ENCODE data around the gene NANOS3. TPM values are rescaled to one million over a fixed set of nuclear protein-coding genes. Genes with fewer than 3 reads are reported as not detected.
"Not testable (repeated sequence)": the region's sequence is repeated elsewhere in the genome, so short reads cannot be mapped to it uniquely, and the experiment has no call there.

NANOS3 gene
- total and polyA plus RNA-seq, 4 donors = 0.81 to 1.5 (median 0.82) TPM; not detected in 1

- no peak overlapping the region for H3K4me3 ChIP-seq
- ATAC-seq (ENCODE audit: insufficient read depth, low FRiP score) = peak; percentile 59
Measured at GRCh38 chr19:13920940-13921747, 44.2 kb downstream of the NANOS3 start.

GRCh38 chr19:13922118-13922517 is 45.2 kb downstream of the NANOS3 start:
- not testable (repeated sequence) for DNase-seq; H3K9me3 ChIP-seq (ENCODE audit: control insufficient read depth in 4 of 4, insufficient read depth in 3 of 4, low read length in 3 of 4); ATAC-seq (ENCODE audit: insufficient read depth, low FRiP score); H3K27me3 ChIP-seq (ENCODE audit: control insufficient read depth in 3 of 3, insufficient read depth in 3 of 3, low read length in 2 of 3); H3K4me1 ChIP-seq (ENCODE audit: control insufficient read depth in 5 of 5, insufficient read depth in 5 of 5, low read length in 5 of 5); H3K4me3 ChIP-seq; H3K9ac ChIP-seq (ENCODE audit: insufficient read depth in 1 of 2, low read length in 2 of 2); H3K27ac ChIP-seq (ENCODE audit: low read depth in 1 of 2, low read length in 1 of 2)
- WGBS, 2 donors = 97 to 98% methylated on average over 6 of the region's 6 CpGs
- peaks cover 4 to 49% (median 16%) of the 10 kb centered on the region in 4 donors for H3K36me3 ChIP-seq (ENCODE audit: control insufficient read depth in 4 of 4, insufficient read depth in 4 of 4, low read length in 4 of 4)

More at GRCh38 chr19:13920940-13921747, 44.2 kb downstream of the NANOS3 start:
- no peak for TF ChIP-seq CTCF (IDR thresholded peaks at IDR 0.05; ENCODE audit: control extremely low read depth, extremely low read depth)
- Histone ChIP-seq H3K9me3 (ENCODE audit: control insufficient read depth in 4 of 4, insufficient read depth in 3 of 4, low read length in 3 of 4) (peaks cover 0 to 6% (median 0%) of the 10 kb centered on the region in 4 donors), H3K9ac (ENCODE audit: insufficient read depth in 1 of 2, low read length in 2 of 2) (no peak overlapping the region), H3K4me1 (ENCODE audit: control insufficient read depth in 5 of 5, insufficient read depth in 5 of 5, low read length in 5 of 5) (no peaks in the 10 kb centered on the region), H3K27me3 (ENCODE audit: control insufficient read depth in 3 of 3, insufficient read depth in 3 of 3, low read length in 2 of 3) (no peaks in the 10 kb centered on the region), H3K36me3 (ENCODE audit: control insufficient read depth in 4 of 4, insufficient read depth in 4 of 4, low read length in 4 of 4) (peaks cover 4 to 45% (median 16%) of the 10 kb centered on the region in 4 donors), H3K27ac (ENCODE audit: low read depth in 1 of 2, low read length in 1 of 2) (no peak overlapping the region)
- 96 to 97% methylated on average over 2 of the region's 2 CpGs for WGBS, 2 donors
- peak in 2 of 3 donors; percentile 26 to 37 for DNase-seq

GRCh38 chr19:13923194-13923987 is 46.5 kb downstream of the NANOS3 start:
- no peak for TF ChIP-seq CTCF (IDR thresholded peaks at IDR 0.05; ENCODE audit: control extremely low read depth, extremely low read depth)
- H3K36me3 ChIP-seq (ENCODE audit: control insufficient read depth in 4 of 4, insufficient read depth in 4 of 4, low read length in 4 of 4) = peaks cover 4 to 50% (median 17%) of the 10 kb centered on the region in 4 donors
- no peak for ATAC-seq (ENCODE audit: insufficient read depth, low FRiP score)
- peaks cover 0 to 10% (median 0%) of the 10 kb centered on the region in 5 donors for H3K4me1 ChIP-seq (ENCODE audit: control insufficient read depth in 5 of 5, insufficient read depth in 5 of 5, low read length in 5 of 5)
- no peak overlapping the region for H3K27ac ChIP-seq (ENCODE audit: low read depth in 1 of 2, low read length in 1 of 2)
- no peak overlapping the region for H3K9ac ChIP-seq (ENCODE audit: insufficient read depth in 1 of 2, low read length in 2 of 2)
- H3K9me3 ChIP-seq (ENCODE audit: control insufficient read depth in 4 of 4, insufficient read depth in 3 of 4, low read length in 3 of 4) = peaks cover 0 to 6% (median 0%) of the 10 kb centered on the region in 4 donors
- no peak overlapping the region for H3K4me3 ChIP-seq
- WGBS, 2 donors = 96 to 97% methylated on average over 28 of the region's 28 CpGs
- H3K27me3 ChIP-seq (ENCODE audit: control insufficient read depth in 3 of 3, insufficient read depth in 3 of 3, low read length in 2 of 3) = no peaks in the 10 kb centered on the region
- no peak for DNase-seq

- Histone ChIP-seq H3K36me3 (ENCODE audit: control insufficient read depth in 4 of 4, insufficient read depth in 4 of 4, low read length in 4 of 4) (peaks cover 0 to 43% (median 13%) of the 10 kb centered on the region in 4 donors), H3K27me3 (ENCODE audit: control insufficient read depth in 3 of 3, insufficient read depth in 3 of 3, low read length in 2 of 3) (no peaks in the 10 kb centered on the region), H3K9me3 (ENCODE audit: control insufficient read depth in 4 of 4, insufficient read depth in 3 of 4, low read length in 3 of 4) (peaks cover 0 to under 1% (median 0%) of the 10 kb centered on the region in 4 donors), H3K4me3 (no peak overlapping the region), H3K4me1 (ENCODE audit: control insufficient read depth in 5 of 5, insufficient read depth in 5 of 5, low read length in 5 of 5) (peaks cover 0 to 10% (median 0%) of the 10 kb centered on the region in 5 donors), H3K9ac (ENCODE audit: insufficient read depth in 1 of 2, low read length in 2 of 2) (no peak overlapping the region), H3K27ac (ENCODE audit: low read depth in 1 of 2, low read length in 1 of 2) (peak overlapping the region in 1 of 2 donors; percentile 75)
- no peak for TF ChIP-seq CTCF (IDR thresholded peaks at IDR 0.05; ENCODE audit: control extremely low read depth, extremely low read depth)
- 78 to 93% methylated on average over 4 of the region's 4 CpGs for WGBS, 2 donors
- DNase-seq (no peak), ATAC-seq (ENCODE audit: insufficient read depth, low FRiP score) (no peak)
Measured at GRCh38 chr19:13926010-13926409, 49.1 kb downstream of the NANOS3 start.
